Osteoblast (primary cell): ENCODE results near the gene SLC9C1. TPM values are rescaled to one million over a fixed set of nuclear protein-coding genes. Genes with fewer than 3 reads are reported as not detected.

ENCODE experiments used
- DNase-seq: peaks from one replicate; pipeline ENCODE4 v3.0.0; 2011; ENCODE audit warnings: low spot score, mixed read lengths; ENCODE audit not compliant: insufficient read length; ENCODE audit errors: missing footprints
- H2AFZ ChIP-seq: 2 replicates; pipeline ENCODE4 v1.6.0; 2011; ENCODE audit warnings: mild to moderate bottlenecking, low read length
- H3K27ac ChIP-seq: 2 replicates; pipeline ENCODE4 v1.5.1; 2011; ENCODE audit warnings: mild to moderate bottlenecking, low read depth, low read length, moderate library complexity
- H3K27me3 ChIP-seq: 2 replicates; pipeline ENCODE4 v1.6.0; 2012; ENCODE audit warnings: mild to moderate bottlenecking, control low read depth, inconsistent platforms, low read length, moderate library complexity; ENCODE audit not compliant: insufficient read depth
- H3K36me3 ChIP-seq: 2 replicates; pipeline ENCODE4 v1.5.1; 2011; ENCODE audit warnings: mild to moderate bottlenecking, low read length, control low read depth, moderate library complexity; ENCODE audit not compliant: insufficient read depth
- H3K4me1 ChIP-seq: 2 replicates; pipeline ENCODE4 v1.5.1; 2011; ENCODE audit warnings: mild to moderate bottlenecking, low read length, control low read depth, moderate library complexity; ENCODE audit not compliant: insufficient read depth
- H3K4me2 ChIP-seq: 2 replicates; pipeline ENCODE4 v1.6.0; 2011; ENCODE audit warnings: mild to moderate bottlenecking, low read length; ENCODE audit not compliant: insufficient read depth
- H3K4me3 ChIP-seq: fragments of 200-600 bp; sonication (generic); 3 replicates; pipeline ENCODE4 v1.5.1; 2012; ENCODE audit warnings: mild to moderate bottlenecking, low read length, inconsistent platforms; ENCODE audit not compliant: insufficient read depth
- H3K79me2 ChIP-seq: 2 replicates; pipeline ENCODE4 v1.6.0; 2012; ENCODE audit warnings: mild to moderate bottlenecking, low read length, control low read depth, inconsistent platforms; ENCODE audit not compliant: insufficient read depth
- H3K9me3 ChIP-seq: 2 replicates; pipeline ENCODE4 v1.5.1; 2011; ENCODE audit warnings: low read depth, low read length, control low read depth
- H4K20me1 ChIP-seq: 2 replicates; pipeline ENCODE4 v1.6.0; 2012; ENCODE audit warnings: mild to moderate bottlenecking, low read length, control low read depth; ENCODE audit not compliant: insufficient read depth
- total RNA-seq: library from RNA; depleted of rRNA; stranded (reverse); fragments of >200 nt; gene quantifications from 2 replicates; pipeline ENCODE4 v1.2.3, GENCODE V29; 2012
- TF ChIP-seq, protein P1 (sequence below): IDR thresholded peaks from 2 replicates; pipeline ENCODE4 v1.5.1; 2011; ENCODE audit warnings: mild to moderate bottlenecking, low read depth, low read length, moderate library complexity; ENCODE audit errors: extremely low read depth

Gene SLC9C1
- total RNA-seq, 1 donor = not detected

DNA sequence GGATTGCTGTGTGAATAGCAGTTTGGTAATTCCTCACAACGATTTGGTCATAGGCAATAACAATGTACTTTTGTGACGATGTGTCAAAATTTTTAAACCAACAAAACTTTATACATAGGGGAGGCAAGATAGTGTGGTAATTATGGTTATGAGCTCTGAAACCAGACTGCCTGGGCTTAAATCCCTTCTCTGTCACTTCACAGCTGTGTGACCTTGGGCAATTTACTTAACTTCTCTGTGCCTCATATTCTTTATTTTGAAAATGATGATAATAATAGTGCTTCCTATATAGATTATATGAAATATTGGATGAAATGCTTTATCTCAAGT, 44.7 kb upstream of the SLC9C1 start:
- Histone ChIP-seq H3K27ac (no peak overlapping the region), H3K4me3 (no peak overlapping the region), H3K27me3 (peaks cover 50% of the 10 kb centered on the region), H2AFZ (no peak overlapping the region), H3K4me2 (no peak overlapping the region), H3K9me3 (no peaks in the 10 kb centered on the region), H3K4me1 (no peaks in the 10 kb centered on the region), H3K36me3 (no peaks in the 10 kb centered on the region), H4K20me1 (no peaks in the 10 kb centered on the region), H3K79me2 (no peaks in the 10 kb centered on the region)
- TF ChIP-seq, protein P1, sequence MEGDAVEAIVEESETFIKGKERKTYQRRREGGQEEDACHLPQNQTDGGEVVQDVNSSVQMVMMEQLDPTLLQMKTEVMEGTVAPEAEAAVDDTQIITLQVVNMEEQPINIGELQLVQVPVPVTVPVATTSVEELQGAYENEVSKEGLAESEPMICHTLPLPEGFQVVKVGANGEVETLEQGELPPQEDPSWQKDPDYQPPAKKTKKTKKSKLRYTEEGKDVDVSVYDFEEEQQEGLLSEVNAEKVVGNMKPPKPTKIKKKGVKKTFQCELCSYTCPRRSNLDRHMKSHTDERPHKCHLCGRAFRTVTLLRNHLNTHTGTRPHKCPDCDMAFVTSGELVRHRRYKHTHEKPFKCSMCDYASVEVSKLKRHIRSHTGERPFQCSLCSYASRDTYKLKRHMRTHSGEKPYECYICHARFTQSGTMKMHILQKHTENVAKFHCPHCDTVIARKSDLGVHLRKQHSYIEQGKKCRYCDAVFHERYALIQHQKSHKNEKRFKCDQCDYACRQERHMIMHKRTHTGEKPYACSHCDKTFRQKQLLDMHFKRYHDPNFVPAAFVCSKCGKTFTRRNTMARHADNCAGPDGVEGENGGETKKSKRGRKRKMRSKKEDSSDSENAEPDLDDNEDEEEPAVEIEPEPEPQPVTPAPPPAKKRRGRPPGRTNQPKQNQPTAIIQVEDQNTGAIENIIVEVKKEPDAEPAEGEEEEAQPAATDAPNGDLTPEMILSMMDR = no peak
- no peak for DNase-seq

DNA sequence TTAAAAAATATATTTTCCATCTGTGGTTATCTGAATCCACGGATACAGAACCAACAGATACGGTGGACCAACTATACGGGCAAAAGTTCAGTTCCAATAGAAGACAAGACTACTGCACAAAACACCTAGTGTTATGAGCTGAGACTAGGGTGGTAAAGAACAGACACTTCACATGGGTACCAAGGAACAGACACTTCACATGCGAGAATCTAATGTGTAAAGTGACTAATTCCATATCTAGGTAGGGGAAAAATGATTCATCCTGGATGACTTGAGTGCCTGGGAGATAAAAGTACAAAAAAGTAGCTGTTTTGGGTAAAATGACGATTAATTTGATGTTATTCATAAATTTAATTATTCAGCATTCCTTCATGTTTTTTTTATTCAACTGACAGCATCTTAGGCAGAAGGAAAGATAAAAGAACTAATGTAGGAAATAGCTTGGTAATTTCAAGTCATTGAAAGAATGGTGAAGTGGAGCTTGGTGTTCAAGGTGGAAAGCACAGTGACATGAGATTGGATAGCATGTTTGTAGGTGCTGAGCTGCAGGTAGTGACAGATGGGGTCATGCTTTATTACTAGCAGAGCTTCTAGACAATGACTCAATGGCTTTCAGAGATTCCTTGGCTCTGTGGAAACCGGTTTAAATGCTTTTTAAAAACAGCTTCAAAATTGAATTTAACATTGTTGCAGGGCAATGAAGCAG, 44.2 kb upstream of the SLC9C1 start:
- Histone ChIP-seq H3K4me2 (no peak overlapping the region), H3K79me2 (no peaks in the 10 kb centered on the region), H2AFZ (no peak overlapping the region), H3K27me3 (peaks cover 54% of the 10 kb centered on the region), H3K27ac (no peak overlapping the region), H3K4me1 (no peaks in the 10 kb centered on the region), H4K20me1 (no peaks in the 10 kb centered on the region), H3K4me3 (no peak overlapping the region), H3K9me3 (no peaks in the 10 kb centered on the region), H3K36me3 (no peaks in the 10 kb centered on the region)
- no peak for DNase-seq
- TF ChIP-seq, protein P1 = no peak

DNA sequence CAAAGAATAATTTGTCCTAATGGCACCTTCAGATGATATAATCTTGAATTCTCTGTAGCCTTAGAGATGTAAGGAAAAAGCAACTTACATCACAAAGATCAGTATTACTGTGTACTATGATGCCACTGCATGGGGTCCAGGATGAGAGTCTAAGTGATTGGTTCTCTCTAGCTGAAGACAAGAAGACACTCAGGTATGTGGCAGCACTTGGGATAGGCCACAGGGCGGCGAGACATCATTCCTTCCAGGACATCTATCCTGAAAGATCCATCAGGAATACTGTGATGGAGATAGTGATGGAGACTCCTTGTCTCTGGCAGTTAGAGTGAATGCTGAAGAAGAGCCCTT, 41.4 kb upstream of the SLC9C1 start:
- no peak overlapping the region for H3K4me3 ChIP-seq
- H3K36me3 ChIP-seq = no peaks in the 10 kb centered on the region
- DNase-seq = no peak
- no peaks in the 10 kb centered on the region for H3K79me2 ChIP-seq
- no peak overlapping the region for H3K27ac ChIP-seq
- peaks cover 51% of the 10 kb centered on the region for H3K27me3 ChIP-seq
- TF ChIP-seq, protein P1 = no peak
- H3K4me1 ChIP-seq = peaks cover 2% of the 10 kb centered on the region
- no peak overlapping the region for H2AFZ ChIP-seq
- H4K20me1 ChIP-seq = no peaks in the 10 kb centered on the region
- no peaks in the 10 kb centered on the region for H3K9me3 ChIP-seq
- H3K4me2 ChIP-seq = no peak overlapping the region

DNA sequence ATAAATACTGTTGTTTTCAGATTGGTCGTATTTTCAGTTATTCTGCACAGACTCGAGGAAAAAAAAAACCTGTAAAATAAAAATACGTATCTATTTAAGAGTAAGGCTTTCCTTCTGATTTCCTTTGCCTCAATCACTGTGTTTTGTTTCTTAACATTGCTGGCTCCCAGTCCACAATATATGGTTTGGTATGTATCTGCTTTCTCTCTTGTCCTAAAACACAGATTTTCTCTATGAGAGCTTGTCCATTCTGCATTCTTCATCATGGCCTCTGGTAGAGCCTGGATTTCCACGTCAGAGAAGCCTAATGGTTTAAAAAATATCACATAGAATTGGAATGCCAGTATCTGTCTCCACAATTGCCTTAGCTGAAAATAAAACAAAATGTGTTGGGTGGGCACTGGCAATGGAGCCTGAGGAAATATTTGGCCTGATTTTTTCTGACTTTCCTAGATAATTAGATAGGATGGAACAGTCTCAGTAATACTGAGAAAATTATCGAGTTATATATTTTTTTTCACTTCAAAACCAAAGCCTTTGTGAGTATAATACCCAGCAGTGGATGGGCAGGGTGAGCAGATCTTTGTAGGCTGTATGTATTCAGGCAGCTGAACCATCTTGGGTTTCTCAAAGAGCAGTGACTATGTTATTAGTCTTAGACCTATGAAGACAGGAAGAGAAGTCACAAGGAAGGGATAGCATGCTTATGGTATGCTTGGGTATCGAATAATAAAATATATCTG, 40.8 kb upstream of the SLC9C1 start:
- Histone ChIP-seq H3K4me1 (peaks cover 2% of the 10 kb centered on the region), H3K9me3 (no peaks in the 10 kb centered on the region), H3K27ac (no peak overlapping the region), H3K27me3 (peaks cover 49% of the 10 kb centered on the region), H3K36me3 (no peaks in the 10 kb centered on the region), H3K4me2 (peak overlapping the region; percentile 81), H4K20me1 (no peaks in the 10 kb centered on the region), H3K79me2 (no peaks in the 10 kb centered on the region), H3K4me3 (no peak overlapping the region), H2AFZ (no peak overlapping the region)
- DNase-seq = no peak
- TF ChIP-seq, protein P1 = no peak
